ENCODE measurements around the gene ZNF157. TPM values are rescaled to one million over a fixed set of nuclear protein-coding genes. Genes with fewer than 3 reads are reported as not detected.

Gene ZNF157
- polyA plus RNA-seq, 2 of the 4 experiments (the other 2 are of a cell fraction) = 0.05 to 0.06 TPM

DNA sequence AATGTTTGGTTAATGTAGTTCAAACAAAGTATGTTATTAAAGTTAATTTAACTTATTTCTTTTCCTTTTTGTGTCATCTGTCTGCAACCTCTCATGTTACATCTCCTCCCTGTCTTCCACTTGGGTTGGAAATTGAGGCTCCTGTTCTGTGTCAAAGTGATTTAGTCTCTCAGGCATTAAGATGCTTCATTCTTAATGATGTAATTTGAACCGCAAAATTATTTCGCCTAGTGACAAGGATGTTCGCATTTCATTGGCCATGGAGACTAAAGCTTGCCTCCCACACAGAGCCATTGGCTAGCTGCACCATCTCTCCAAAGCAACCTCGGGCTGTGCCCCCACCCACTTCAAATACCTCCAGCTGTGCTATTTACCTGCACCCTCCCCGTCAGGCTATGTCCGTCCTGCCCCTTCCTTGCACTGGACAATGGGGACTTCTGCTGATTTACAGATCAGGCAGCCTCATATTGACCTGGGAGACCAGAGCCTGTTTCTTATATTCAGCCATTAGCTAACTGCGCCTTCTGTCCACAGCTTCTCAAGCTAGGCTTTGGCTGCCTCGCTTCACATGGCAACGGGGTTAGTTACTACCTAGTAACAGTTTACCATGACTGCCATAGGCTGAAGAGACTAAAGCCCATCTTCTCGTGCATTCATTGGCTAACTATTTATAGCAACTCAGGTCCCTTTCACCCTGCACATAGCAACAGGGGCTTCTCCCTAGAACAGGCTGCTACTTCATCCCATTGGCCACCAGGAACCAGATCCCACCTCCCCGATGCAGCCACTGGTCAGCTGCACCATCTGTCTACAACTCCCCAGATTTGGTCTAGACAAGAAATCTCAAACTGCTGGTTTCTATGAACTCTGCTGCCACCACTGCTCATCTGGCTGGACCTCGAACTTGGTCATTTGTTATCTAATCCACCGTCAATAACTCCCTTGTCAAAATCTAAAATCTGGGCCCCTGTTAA lies 8.6 kb upstream of the ZNF157 start:
- peak overlapping the region; percentile 45 for H3K4me2 ChIP-seq
- no peaks in the 10 kb centered on the region for H3K9me3 ChIP-seq
- ChIA-PET CTCF (interaction anchor here (0.6 to 1.9 kb wide), 3 partner anchors 21 to 493 kb away, joined by 3 to 5 read pairs (median 3); no protein-coding TSS in a partner anchor), POLR2A (no interaction called here)
- no peak overlapping the region for H3K4me3 ChIP-seq
- TF ChIP-seq HOXB13 (CRISPR knock-in tag; IDR thresholded peaks at IDR 0.05; ENCODE audit: low read depth) = no peak
- no peak for TF ChIP-seq POLR2A (IDR thresholded peaks at IDR 0.05; ENCODE audit: low read length)
- no peak for TF ChIP-seq EHF (CRISPR knock-in tag; IDR thresholded peaks at IDR 0.05)
- TF ChIP-seq, protein P1, sequence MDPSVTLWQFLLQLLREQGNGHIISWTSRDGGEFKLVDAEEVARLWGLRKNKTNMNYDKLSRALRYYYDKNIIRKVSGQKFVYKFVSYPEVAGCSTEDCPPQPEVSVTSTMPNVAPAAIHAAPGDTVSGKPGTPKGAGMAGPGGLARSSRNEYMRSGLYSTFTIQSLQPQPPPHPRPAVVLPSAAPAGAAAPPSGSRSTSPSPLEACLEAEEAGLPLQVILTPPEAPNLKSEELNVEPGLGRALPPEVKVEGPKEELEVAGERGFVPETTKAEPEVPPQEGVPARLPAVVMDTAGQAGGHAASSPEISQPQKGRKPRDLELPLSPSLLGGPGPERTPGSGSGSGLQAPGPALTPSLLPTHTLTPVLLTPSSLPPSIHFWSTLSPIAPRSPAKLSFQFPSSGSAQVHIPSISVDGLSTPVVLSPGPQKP (IDR thresholded peaks at IDR 0.05; ENCODE audit: low read depth, low read length) = no peak
- no peak for TF ChIP-seq MAZ (IDR thresholded peaks at IDR 0.05; ENCODE audit: borderline replicate concordance, low read depth, low read length)
- TF ChIP-seq FOSB (CRISPR knock-in tag; IDR thresholded peaks at IDR 0.05) = no peak
- TF ChIP-seq, protein P2, sequence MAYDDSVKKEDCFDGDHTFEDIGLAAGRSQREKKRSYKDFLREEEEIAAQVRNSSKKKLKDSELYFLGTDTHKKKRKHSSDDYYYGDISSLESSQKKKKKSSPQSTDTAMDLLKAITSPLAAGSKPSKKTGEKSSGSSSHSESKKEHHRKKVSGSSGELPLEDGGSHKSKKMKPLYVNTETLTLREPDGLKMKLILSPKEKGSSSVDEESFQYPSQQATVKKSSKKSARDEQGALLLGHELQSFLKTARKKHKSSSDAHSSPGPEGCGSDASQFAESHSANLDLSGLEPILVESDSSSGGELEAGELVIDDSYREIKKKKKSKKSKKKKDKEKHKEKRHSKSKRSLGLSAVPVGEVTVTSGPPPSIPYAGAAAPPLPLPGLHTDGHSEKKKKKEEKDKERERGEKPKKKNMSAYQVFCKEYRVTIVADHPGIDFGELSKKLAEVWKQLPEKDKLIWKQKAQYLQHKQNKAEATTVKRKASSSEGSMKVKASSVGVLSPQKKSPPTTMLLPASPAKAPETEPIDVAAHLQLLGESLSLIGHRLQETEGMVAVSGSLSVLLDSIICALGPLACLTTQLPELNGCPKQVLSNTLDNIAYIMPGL (CRISPR knock-in tag; IDR thresholded peaks at IDR 0.05; ENCODE audit: borderline replicate concordance) = no peak
- no peak for TF ChIP-seq NFE2L2 (conservative IDR thresholded peaks at IDR 0.05; ENCODE audit: low read length)
- TF ChIP-seq MAFK (IDR thresholded peaks at IDR 0.05; ENCODE audit: partially characterized antibody) = no peak
- TF ChIP-seq RFX5 (IDR thresholded peaks at IDR 0.05) = peak; percentile 97
- TF ChIP-seq ZC3H11A (IDR thresholded peaks at IDR 0.05) = no peak
- TF ChIP-seq, protein P3, sequence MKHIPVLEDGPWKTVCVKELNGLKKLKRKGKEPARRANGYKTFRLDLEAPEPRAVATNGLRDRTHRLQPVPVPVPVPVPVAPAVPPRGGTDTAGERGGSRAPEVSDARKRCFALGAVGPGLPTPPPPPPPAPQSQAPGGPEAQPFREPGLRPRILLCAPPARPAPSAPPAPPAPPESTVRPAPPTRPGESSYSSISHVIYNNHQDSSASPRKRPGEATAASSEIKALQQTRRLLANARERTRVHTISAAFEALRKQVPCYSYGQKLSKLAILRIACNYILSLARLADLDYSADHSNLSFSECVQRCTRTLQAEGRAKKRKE (CRISPR knock-in tag; IDR thresholded peaks at IDR 0.05; ENCODE audit: low read depth) = no peak
- TF ChIP-seq RAD21 (conservative IDR thresholded peaks at IDR 0.05 in 1 of 2, IDR thresholded peaks at IDR 0.05 in 1 of 2) = peak; percentile 17 to 24; a peak in 1 of 5 replicates
- TF ChIP-seq CHD2 (IDR thresholded peaks at IDR 0.05; ENCODE audit: low read length, partially characterized antibody) = no peak
- no peak for TF ChIP-seq REST (IDR thresholded peaks at IDR 0.05)
- TF ChIP-seq HOXA7 (CRISPR knock-in tag; IDR thresholded peaks at IDR 0.05) = no peak
- no peak for TF ChIP-seq CEBPB (IDR thresholded peaks at IDR 0.05)
- no peak for TF ChIP-seq JUNB (IDR thresholded peaks at IDR 0.05)
- no peak for TF ChIP-seq SMC3 (IDR thresholded peaks at IDR 0.05)
- TF ChIP-seq EP300 (IDR thresholded peaks at IDR 0.05) = no peak
- TF ChIP-seq MYC (IDR thresholded peaks at IDR 0.05; ENCODE audit: borderline replicate concordance, low read length) = no peak
- TF ChIP-seq E2F6 (IDR thresholded peaks at IDR 0.05; ENCODE audit: borderline replicate concordance, low read depth) = no peak
- no peak for TF ChIP-seq SREBF2 (IDR thresholded peaks at IDR 0.05)
- 0 out of 2 replicates have a peak, but pooled peaks have one; percentile 51 for TF ChIP-seq PBX3 (IDR thresholded peaks at IDR 0.05)
- no peak for TF ChIP-seq FOXS1 (CRISPR knock-in tag; IDR thresholded peaks at IDR 0.05)
- H3K4me1 ChIP-seq = no peaks in the 10 kb centered on the region
- FAIRE-seq (peak; percentile 70), ATAC-seq (peak; percentile 87 to 91), DNase-seq (ENCODE audit: low read depth in 1 of 2, low spot score in 1 of 2) (peak; percentile 78 to 92)
- 45% methylated on average over 13 of the region's 13 CpGs for WGBS (ENCODE audit: missing lambda C conversion rate)
- peak overlapping the region; percentile 44 to 80; a peak in 4 of 6 replicates for H3K27ac ChIP-seq

All from A549 (cell line).